ENCODE measurements around the gene ICAM2. TPM values are rescaled to one million over a fixed set of nuclear protein-coding genes. Genes with fewer than 3 reads are reported as not detected.

Gene ICAM2
- total RNA-seq, 2 donors from 2014 or later: 9.2 to 9.5 TPM

DNA sequence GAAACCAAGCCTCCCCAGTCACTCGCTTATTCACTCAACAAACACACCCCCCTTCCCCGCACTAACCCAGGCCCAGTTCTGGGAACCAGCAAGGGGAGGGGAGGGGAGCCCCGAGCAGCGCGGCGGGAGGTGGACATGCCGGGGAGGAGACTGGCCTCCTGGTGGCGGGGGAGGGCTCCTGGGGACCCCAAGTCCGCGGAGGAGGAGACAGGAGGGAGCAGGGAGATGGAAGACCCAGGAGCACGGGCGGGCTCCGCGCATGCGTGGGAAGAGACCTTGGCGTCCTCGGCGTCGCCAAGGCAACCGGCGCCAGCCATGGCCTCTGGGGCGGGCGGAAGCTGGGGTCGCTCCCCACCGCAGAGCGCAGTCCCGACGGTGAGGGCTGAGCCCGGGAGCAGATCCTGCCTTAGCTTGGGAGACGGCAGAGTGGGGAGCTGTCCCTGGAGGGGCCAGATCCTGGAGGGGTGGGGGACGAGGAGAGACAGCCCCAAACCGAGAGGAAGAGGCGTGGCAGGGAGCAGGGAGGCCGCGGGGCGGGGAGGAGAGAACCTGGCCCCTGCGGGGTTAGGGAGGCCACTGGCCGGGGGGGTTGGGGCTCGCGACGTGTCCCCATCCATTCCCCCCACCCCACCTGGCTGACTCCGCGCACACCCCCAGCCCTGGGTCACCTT, 22.2 kb downstream of the ICAM2 start, which contains the start of gene PRR29:
PRR29 (plus strand) TSS at position 302 of the 671 bp plus-strand sequence; CDS start at position 316, 14 bp downstream.
- Histone ChIP-seq H3K9ac (ENCODE audit: low read depth in 2 of 2, low read length in 2 of 2) (peak within 1 kb of the TSS; percentile 20 to 34), H3K4me1 (no peaks in the 10 kb centered on the region), H3K4me3 (peak within 1 kb of the TSS; percentile 46), H3K27ac (no peak within 1 kb of the TSS), H3K27me3 (peaks cover 5% of the 10 kb centered on the region), H3K9me3 (no peaks in the 10 kb centered on the region), H3K36me3 (no peaks in the 10 kb centered on the region)
- TF ChIP-seq, protein P1, sequence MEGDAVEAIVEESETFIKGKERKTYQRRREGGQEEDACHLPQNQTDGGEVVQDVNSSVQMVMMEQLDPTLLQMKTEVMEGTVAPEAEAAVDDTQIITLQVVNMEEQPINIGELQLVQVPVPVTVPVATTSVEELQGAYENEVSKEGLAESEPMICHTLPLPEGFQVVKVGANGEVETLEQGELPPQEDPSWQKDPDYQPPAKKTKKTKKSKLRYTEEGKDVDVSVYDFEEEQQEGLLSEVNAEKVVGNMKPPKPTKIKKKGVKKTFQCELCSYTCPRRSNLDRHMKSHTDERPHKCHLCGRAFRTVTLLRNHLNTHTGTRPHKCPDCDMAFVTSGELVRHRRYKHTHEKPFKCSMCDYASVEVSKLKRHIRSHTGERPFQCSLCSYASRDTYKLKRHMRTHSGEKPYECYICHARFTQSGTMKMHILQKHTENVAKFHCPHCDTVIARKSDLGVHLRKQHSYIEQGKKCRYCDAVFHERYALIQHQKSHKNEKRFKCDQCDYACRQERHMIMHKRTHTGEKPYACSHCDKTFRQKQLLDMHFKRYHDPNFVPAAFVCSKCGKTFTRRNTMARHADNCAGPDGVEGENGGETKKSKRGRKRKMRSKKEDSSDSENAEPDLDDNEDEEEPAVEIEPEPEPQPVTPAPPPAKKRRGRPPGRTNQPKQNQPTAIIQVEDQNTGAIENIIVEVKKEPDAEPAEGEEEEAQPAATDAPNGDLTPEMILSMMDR (IDR thresholded peaks at IDR 0.05): no peak
- intact Hi-C loops (cut with DNase I): no loop called here
- DNase-seq: peak; percentile 56

DNA sequence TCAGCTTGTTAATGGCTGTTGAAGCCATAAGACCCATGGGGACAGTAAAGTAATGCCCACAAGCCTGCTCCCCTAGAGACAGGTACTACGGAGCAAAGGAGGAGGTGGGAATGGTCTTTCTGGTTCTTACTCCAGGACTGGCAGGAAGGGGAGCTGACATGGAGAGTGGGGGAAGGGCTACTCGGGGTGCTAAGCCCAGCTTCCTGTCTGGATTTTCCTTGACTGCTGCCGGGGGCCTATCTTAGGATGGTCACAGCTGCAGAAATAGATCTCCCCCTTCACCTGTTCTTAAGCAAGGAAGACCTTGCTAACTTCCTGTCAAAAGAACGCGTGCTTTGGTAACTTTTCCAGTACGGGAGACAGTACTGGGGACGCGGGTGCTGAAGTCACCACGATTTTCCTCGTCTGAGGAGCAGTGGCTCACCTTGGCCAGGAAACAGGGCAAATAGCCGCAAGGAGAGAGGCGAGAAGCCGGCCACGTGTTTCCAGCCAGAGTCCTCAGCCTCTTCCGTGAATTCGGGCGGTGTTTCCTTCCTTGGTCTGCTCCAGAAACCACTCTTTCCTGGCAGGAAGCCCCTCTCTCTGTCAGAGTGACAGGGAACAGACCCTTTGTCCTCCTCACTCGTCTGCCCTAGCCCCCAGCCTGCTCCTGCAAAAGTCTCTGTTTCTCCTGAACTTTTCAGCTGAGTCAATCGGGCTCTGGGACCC, 22.9 kb downstream of the ICAM2 start:
- intact Hi-C loops (cut with DNase I): no loop called here
- Histone ChIP-seq H3K4me1 (no peaks in the 10 kb centered on the region), H3K36me3 (no peaks in the 10 kb centered on the region), H3K27me3 (peaks cover 5% of the 10 kb centered on the region), H3K9me3 (no peaks in the 10 kb centered on the region), H3K9ac (ENCODE audit: low read depth in 2 of 2, low read length in 2 of 2) (no peak overlapping the region), H3K4me3 (peak overlapping the region; percentile 46), H3K27ac (no peak overlapping the region)
- DNase-seq: no peak
- TF ChIP-seq, protein P1 (IDR thresholded peaks at IDR 0.05): no peak

DNA sequence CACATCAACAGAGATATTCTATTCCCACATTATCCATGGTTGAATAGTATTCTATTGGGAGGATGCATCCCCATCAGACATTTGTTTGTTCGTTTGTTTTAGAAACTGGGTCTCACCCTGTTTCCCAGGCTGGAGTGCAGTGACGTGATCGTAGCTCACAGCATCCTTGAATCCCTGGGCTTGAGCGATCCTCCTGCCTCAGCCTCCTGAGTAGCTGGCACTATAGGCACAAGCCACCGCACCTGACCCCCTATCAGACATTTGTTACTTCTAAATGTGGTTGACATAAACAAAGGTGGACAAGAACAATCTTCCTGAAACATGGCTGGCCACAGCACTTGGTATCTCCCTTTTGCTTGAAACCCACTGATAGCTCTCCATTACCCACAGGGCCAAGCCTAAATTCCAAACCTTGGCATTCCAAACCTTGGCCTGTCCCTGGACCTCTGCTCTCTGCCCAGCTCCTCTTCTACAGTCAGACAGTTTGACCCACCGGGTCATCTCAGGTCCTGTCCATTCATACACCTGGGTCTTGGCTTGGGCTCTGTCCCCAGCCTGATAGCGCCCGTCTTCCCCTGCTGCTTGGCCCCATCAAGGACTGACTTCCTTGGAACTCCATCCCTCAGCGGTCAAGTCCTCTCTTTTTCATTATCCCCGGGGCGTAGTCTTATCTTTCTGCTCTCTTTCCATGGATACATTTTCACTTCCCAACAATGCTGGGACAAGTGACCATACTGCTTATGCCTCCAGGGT, 23.8 kb downstream of the ICAM2 start:
- H3K27me3 ChIP-seq: peaks cover 5% of the 10 kb centered on the region
- no peak overlapping the region for H3K9ac ChIP-seq (ENCODE audit: low read depth in 2 of 2, low read length in 2 of 2)
- no peaks in the 10 kb centered on the region for H3K4me1 ChIP-seq
- no peak overlapping the region for H3K4me3 ChIP-seq
- intact Hi-C loops (cut with DNase I): no loop called here
- no peaks in the 10 kb centered on the region for H3K9me3 ChIP-seq
- DNase-seq: no peak
- no peaks in the 10 kb centered on the region for H3K36me3 ChIP-seq
- TF ChIP-seq, protein P1 (IDR thresholded peaks at IDR 0.05): no peak
- H3K27ac ChIP-seq: no peak overlapping the region

DNA sequence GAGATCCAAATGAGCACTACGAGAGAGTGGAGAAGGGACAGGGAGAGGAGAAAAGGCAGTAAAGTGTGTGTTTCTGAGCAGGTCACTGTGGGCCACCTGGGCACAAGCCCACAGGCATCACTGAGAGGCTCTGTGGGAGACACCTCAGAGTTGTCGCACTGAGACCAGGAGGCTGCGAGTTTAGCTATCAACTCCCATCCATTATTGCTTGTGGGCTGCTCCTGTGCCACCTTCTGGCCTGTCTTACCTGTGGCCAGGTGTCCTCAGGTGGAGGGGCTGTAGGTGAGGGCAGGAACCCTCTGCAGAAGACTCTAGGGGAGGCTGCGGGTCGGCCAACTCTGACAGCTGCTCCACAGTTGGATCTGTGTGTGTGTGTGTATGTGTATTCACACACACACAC, 24.8 kb downstream of the ICAM2 start:
- no peak for DNase-seq
- Histone ChIP-seq H3K27me3 (peaks cover 5% of the 10 kb centered on the region), H3K36me3 (no peaks in the 10 kb centered on the region), H3K9me3 (no peaks in the 10 kb centered on the region), H3K9ac (ENCODE audit: low read depth in 2 of 2, low read length in 2 of 2) (no peak overlapping the region), H3K27ac (no peak overlapping the region), H3K4me3 (no peak overlapping the region), H3K4me1 (no peaks in the 10 kb centered on the region)
- TF ChIP-seq, protein P1 (IDR thresholded peaks at IDR 0.05): no peak
- intact Hi-C loops (cut with DNase I): no loop called here

DNA sequence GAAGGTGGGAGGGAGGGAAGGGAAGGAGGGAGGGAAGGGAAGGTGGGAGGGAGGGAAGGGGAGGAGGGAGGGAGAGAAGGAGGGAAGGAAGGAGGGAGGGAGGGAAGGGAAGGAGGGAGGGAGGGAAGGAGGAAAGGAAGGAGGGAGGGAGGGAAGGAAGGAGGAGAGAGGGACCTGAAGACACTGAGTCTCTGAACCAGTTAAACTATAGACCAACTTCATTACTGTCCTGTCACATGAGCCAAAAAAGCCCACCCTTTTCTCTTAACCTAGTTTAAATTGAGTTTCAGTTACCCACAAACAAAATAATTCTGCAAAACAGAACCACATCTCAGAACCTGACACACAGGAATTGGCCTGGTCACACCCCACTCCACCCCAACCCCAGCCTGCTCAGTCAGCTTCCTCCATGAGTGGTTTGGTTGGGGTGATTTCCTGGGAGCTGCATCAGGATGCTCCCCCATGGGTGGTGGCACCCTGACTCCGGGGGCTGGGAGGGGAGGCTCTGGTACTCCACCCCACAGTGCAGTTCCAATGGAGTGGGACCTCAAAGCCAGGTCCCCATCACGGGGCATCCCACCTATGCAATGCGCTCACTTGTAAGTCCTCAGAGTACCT, 27.0 kb downstream of the ICAM2 start:
- Histone ChIP-seq H3K27ac (no peak overlapping the region), H3K4me1 (no peaks in the 10 kb centered on the region), H3K9ac (ENCODE audit: low read depth in 2 of 2, low read length in 2 of 2) (no peak overlapping the region), H3K4me3 (no peak overlapping the region), H3K27me3 (no peaks in the 10 kb centered on the region), H3K36me3 (no peaks in the 10 kb centered on the region), H3K9me3 (no peaks in the 10 kb centered on the region)
- TF ChIP-seq, protein P1 (IDR thresholded peaks at IDR 0.05): no peak
- no peak for DNase-seq
- intact Hi-C loops (cut with DNase I): no loop called here

All from colonic mucosa (tissue), 4 donors.